H9 (cell line): ENCODE measurements around the gene BRAF. TPM values are rescaled to one million over a fixed set of nuclear protein-coding genes. Genes with fewer than 3 reads are reported as not detected.

Source experiments
- DNase-seq: peaks from one replicate; pipeline ENCODE4 v3.0.0-alpha.2; 2017
- H2AFZ ChIP-seq: one replicate; pipeline ENCODE4 v1.6.1; 2013; ENCODE audit warnings: mild to moderate bottlenecking, low read length, control low read depth, moderate library complexity
- H2AK5ac ChIP-seq: 2 replicates; pipeline ENCODE4 v1.6.1; 2013; ENCODE audit warnings: low read length, control low read depth, mixed read lengths; ENCODE audit not compliant: insufficient read length
- H2BK120ac ChIP-seq: one replicate; pipeline ENCODE4 v1.6.1; 2013; ENCODE audit warnings: low read depth, mild to moderate bottlenecking, low read length, control low read depth, inconsistent platforms; ENCODE audit not compliant: poor library complexity, severe bottlenecking
- H2BK12ac ChIP-seq: 2 replicates; pipeline ENCODE4 v1.6.1; 2013; ENCODE audit warnings: low read length, control low read depth, mixed read lengths, low read depth; ENCODE audit not compliant: insufficient read length
- H2BK15ac ChIP-seq: 2 replicates; pipeline ENCODE4 v1.6.1; 2013; ENCODE audit warnings: low read depth, low read length, control low read depth
- H2BK20ac ChIP-seq: one replicate; pipeline ENCODE4 v1.6.1; 2013; ENCODE audit warnings: low read depth, mild to moderate bottlenecking, low read length, control low read depth, inconsistent platforms; ENCODE audit not compliant: poor library complexity, severe bottlenecking
- H2BK5ac ChIP-seq: 2 replicates; pipeline ENCODE4 v1.6.1; 2013; ENCODE audit warnings: low read length, control low read depth, mixed read lengths; ENCODE audit not compliant: insufficient read length
- H3K14ac ChIP-seq: 2 replicates; pipeline ENCODE4 v1.6.1; 2013; ENCODE audit warnings: low read length, control low read depth; ENCODE audit not compliant: insufficient read depth
- H3K18ac ChIP-seq: 2 replicates; pipeline ENCODE4 v1.6.1; 2013; ENCODE audit warnings: low read depth, mild to moderate bottlenecking, mixed read lengths, low read length, control low read depth; ENCODE audit not compliant: insufficient read length
- H3K23ac ChIP-seq: 2 replicates; pipeline ENCODE4 v1.6.1; 2013; ENCODE audit warnings: low read length, control low read depth, mixed read lengths, low read depth; ENCODE audit not compliant: insufficient read length
- H3K23me2 ChIP-seq: 2 replicates; pipeline ENCODE4 v1.6.1; 2013; ENCODE audit warnings: low read depth, mild to moderate bottlenecking, mixed read lengths, low read length, control low read depth; ENCODE audit not compliant: insufficient read length, poor library complexity, severe bottlenecking
- H3K27ac ChIP-seq: 2 replicates; pipeline ENCODE4 v1.5.1; 2013; ENCODE audit warnings: low read length, control low read depth, mixed read lengths, low read depth; ENCODE audit not compliant: insufficient read length
- H3K27me3 ChIP-seq: 2 replicates; pipeline ENCODE4 v1.6.1; 2013; ENCODE audit warnings: low read length, control low read depth, inconsistent platforms; ENCODE audit not compliant: insufficient read depth
- H3K4ac ChIP-seq: 2 replicates; pipeline ENCODE4 v1.6.1; 2013; ENCODE audit warnings: low read depth, mild to moderate bottlenecking, control low read depth, inconsistent platforms, low read length, moderate library complexity
- H3K4me1 ChIP-seq: 2 replicates; pipeline ENCODE4 v1.6.1; 2013; ENCODE audit warnings: low read length, control low read depth, inconsistent platforms; ENCODE audit not compliant: insufficient read depth
- H3K4me2 ChIP-seq: 2 replicates; pipeline ENCODE4 v1.6.1; 2013; ENCODE audit warnings: low read length, control low read depth, mixed read lengths; ENCODE audit not compliant: insufficient read length, insufficient read depth
- H3K56ac ChIP-seq: 2 replicates; pipeline ENCODE4 v1.6.1; 2013; ENCODE audit warnings: low read depth, mild to moderate bottlenecking, mixed read lengths, low read length, control low read depth; ENCODE audit not compliant: insufficient read length
- H3K79me1 ChIP-seq: 2 replicates; pipeline ENCODE4 v1.6.1; 2013; ENCODE audit warnings: low read depth, mild to moderate bottlenecking, moderate library complexity, low read length, control low read depth, inconsistent platforms; ENCODE audit not compliant: insufficient read depth, poor library complexity, severe bottlenecking
- H3K79me2 ChIP-seq: 2 replicates; pipeline ENCODE4 v1.6.1; 2013; ENCODE audit warnings: low read length, control low read depth, inconsistent platforms; ENCODE audit not compliant: insufficient read depth
- H3K9ac ChIP-seq: 2 replicates; pipeline ENCODE4 v1.6.1; 2013; ENCODE audit warnings: low read length, control low read depth, mixed read lengths; ENCODE audit not compliant: insufficient read length; ENCODE audit errors: extremely low read depth
- H3K9me3 ChIP-seq: one replicate; pipeline ENCODE4 v1.6.1; 2013; ENCODE audit warnings: low read depth, low read length, inconsistent platforms; ENCODE audit not compliant: control insufficient read depth
- H3T11ph ChIP-seq: one replicate; pipeline ENCODE4 v1.6.1; 2013; ENCODE audit warnings: mild to moderate bottlenecking, low read length, control low read depth, inconsistent platforms
- H4K20me1 ChIP-seq: one replicate; pipeline ENCODE4 v1.6.1; 2013; ENCODE audit not compliant: control insufficient read depth, insufficient read length, insufficient read depth
- H4K5ac ChIP-seq: 2 replicates; pipeline ENCODE4 v1.6.1; 2013; ENCODE audit warnings: low read depth, mild to moderate bottlenecking, mixed read lengths, low read length, control low read depth; ENCODE audit not compliant: insufficient read length
- H4K8ac ChIP-seq: replicated peaks from 2 replicates; pipeline ENCODE4 v1.6.1; 2013; ENCODE audit warnings: low read length, control low read depth, mixed read lengths, low read depth; ENCODE audit not compliant: insufficient read length
- H4K91ac ChIP-seq: 2 replicates; pipeline ENCODE4 v1.6.1; 2013; ENCODE audit warnings: low read depth, mild to moderate bottlenecking, moderate library complexity, mixed read lengths, low read length, control low read depth; ENCODE audit not compliant: insufficient read length
- H3K27ac Mint-ChIP-seq, 3 experiments: 2 replicates in 2 of 3; 3 replicates in 1 of 3; pipeline ENCODE4 v1.8.0; 2020 to 2021; ENCODE audit warnings: mixed read lengths in 3 of 3, mild to moderate bottlenecking in 1 of 3, moderate library complexity in 1 of 3
- H3K27me3 Mint-ChIP-seq: 2 replicates; pipeline ENCODE4 v1.8.0; 2021; ENCODE audit warnings: low read depth, mild to moderate bottlenecking, moderate library complexity, mixed read lengths
- H3K36me3 Mint-ChIP-seq, 3 experiments: 2 replicates in 2 of 3; 3 replicates in 1 of 3; pipeline ENCODE4 v1.8.0; 2020 to 2021; ENCODE audit warnings: low read depth in 3 of 3, mixed read lengths in 3 of 3; ENCODE audit not compliant: insufficient read depth in 1 of 3
- H3K4me1 Mint-ChIP-seq, 2 experiments: 2 replicates each; pipeline ENCODE4 v1.8.0; 2020; ENCODE audit warnings: mixed read lengths in 2 of 2
- H3K4me3 Mint-ChIP-seq, 2 experiments: 2 replicates in 1 of 2; 3 replicates in 1 of 2; pipeline ENCODE4 v1.8.0; 2020 to 2021; ENCODE audit warnings: mild to moderate bottlenecking in 2 of 2, mixed read lengths in 2 of 2, moderate library complexity in 1 of 2
- H3K9me3 Mint-ChIP-seq, 2 experiments: 2 replicates in 1 of 2; 3 replicates in 1 of 2; pipeline ENCODE4 v1.8.0; 2020; ENCODE audit warnings: mild to moderate bottlenecking in 2 of 2, mixed read lengths in 2 of 2, moderate library complexity in 1 of 2
- WGBS: extraction: QIAGEN DNeasy Blood & Tissue Kit; methylation state at CpG from one replicate; pipeline ENCODE4 v1.1.7; 2013; ENCODE audit warnings: missing lambda C conversion rate, low lambda C conversion rate, mixed read lengths; ENCODE audit not compliant: insufficient read length; ENCODE audit errors: extremely low coverage; 5-methylcytosine and 5-hydroxymethylcytosine counted together
- total RNA-seq: library from RNA; stranded (reverse); gene quantifications from 2 replicates; pipeline ENCODE4 v1.2.1, GENCODE V29; 2021
- TF ChIP-seq, protein P1 (sequence below): fragments of 200-600 bp; sonication (generic); conservative IDR thresholded peaks from 3 replicates; pipeline ENCODE4 v1.8.0; 2021; ENCODE audit warnings: antibody characterized with exemption, mild to moderate bottlenecking

The BRAF gene
- total RNA-seq, 1 experiment from 2014 or later = 32.9 TPM

DNA sequence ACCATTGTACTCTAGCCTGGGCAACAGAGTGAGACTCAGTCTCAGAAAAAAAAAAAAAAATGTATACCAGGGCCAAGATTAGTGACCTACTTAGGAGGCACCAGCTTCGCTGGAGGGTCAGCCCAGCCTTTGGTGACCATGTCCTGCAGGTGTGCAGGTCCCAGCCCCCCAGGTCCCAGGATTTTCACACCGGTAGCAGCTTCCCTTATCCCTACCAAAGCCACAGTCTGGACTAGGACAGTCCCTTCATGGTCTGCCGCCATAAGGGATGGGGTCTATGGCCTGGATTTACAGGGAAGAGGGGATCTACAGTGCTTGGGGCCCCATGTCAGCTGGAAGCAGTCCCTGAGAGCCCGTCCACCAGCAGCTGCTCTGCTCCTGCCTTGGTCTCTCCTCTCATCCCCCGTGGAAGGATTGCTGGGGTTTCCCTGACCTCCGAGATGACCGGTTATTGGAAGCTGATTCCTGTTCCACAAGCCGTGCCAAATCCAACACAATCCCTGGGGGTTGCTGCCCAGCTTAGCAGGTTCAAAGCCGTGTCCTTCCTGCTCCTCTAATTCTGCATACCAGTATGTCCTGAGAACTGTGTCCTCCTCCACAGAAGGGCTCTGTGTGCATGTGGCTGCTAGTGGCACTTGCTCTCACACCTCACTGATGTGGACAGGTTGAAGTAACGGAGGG, 239.2 kb downstream of the BRAF start:
- H3K9me3 ChIP-seq = no peaks in the 10 kb centered on the region
- no peak overlapping the region for H3K18ac ChIP-seq
- TF ChIP-seq, protein P1, sequence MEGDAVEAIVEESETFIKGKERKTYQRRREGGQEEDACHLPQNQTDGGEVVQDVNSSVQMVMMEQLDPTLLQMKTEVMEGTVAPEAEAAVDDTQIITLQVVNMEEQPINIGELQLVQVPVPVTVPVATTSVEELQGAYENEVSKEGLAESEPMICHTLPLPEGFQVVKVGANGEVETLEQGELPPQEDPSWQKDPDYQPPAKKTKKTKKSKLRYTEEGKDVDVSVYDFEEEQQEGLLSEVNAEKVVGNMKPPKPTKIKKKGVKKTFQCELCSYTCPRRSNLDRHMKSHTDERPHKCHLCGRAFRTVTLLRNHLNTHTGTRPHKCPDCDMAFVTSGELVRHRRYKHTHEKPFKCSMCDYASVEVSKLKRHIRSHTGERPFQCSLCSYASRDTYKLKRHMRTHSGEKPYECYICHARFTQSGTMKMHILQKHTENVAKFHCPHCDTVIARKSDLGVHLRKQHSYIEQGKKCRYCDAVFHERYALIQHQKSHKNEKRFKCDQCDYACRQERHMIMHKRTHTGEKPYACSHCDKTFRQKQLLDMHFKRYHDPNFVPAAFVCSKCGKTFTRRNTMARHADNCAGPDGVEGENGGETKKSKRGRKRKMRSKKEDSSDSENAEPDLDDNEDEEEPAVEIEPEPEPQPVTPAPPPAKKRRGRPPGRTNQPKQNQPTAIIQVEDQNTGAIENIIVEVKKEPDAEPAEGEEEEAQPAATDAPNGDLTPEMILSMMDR = no peak
- no peak overlapping the region for H3T11ph ChIP-seq
- H3K27ac ChIP-seq = no peak overlapping the region
- no peak overlapping the region for H3K56ac ChIP-seq
- Mint-ChIP-seq H3K4me1 (peaks cover 0 to 7% of the 10 kb centered on the region in 2 experiments; a peak in 2 of 4 replicates), H3K27me3 (no peaks in the 10 kb centered on the region; the same call in 1 of the 2 replicates), H3K36me3 (peaks cover 0 to 20% (median 8%) of the 10 kb centered on the region in 3 experiments; a peak in 5 of 7 replicates), H3K9me3 (no peaks in the 10 kb centered on the region), H3K27ac (no peak overlapping the region; a peak in 1 of 7 replicates), H3K4me3 (no peak overlapping the region)
- H4K91ac ChIP-seq = no peak overlapping the region
- no peaks in the 10 kb centered on the region; the same call in 1 of the 2 replicates for H3K27me3 ChIP-seq
- H4K20me1 ChIP-seq = no peaks in the 10 kb centered on the region
- H2BK5ac ChIP-seq = no peak overlapping the region
- H4K5ac ChIP-seq = no peak overlapping the region
- no peak overlapping the region for H2BK15ac ChIP-seq
- no peak overlapping the region for H3K9ac ChIP-seq
- H3K23me2 ChIP-seq = no peaks in the 10 kb centered on the region
- H3K79me2 ChIP-seq = no peaks in the 10 kb centered on the region
- no peak overlapping the region for H3K23ac ChIP-seq
- no CpG with 5 or more reads among the region's 10 CpGs for WGBS
- H2BK20ac ChIP-seq = no peak overlapping the region
- no peak overlapping the region for H4K8ac ChIP-seq
- no peak overlapping the region for H3K4me2 ChIP-seq
- no peak overlapping the region for H2BK120ac ChIP-seq
- no peak overlapping the region for H2AFZ ChIP-seq
- no peak overlapping the region for H3K4ac ChIP-seq
- no peak overlapping the region for H2AK5ac ChIP-seq
- no peak for DNase-seq
- no peaks in the 10 kb centered on the region for H3K79me1 ChIP-seq
- H3K14ac ChIP-seq = no peak overlapping the region
- H2BK12ac ChIP-seq = no peak overlapping the region
- no peaks in the 10 kb centered on the region for H3K4me1 ChIP-seq
